CD1c-positive myeloid dendritic cell (primary cell): Measurements from ENCODE around the gene ALAS1.
"Not testable (repeated sequence)": the region's sequence is repeated elsewhere in the genome, so short reads cannot be mapped to it uniquely, and the experiment has no call there.

ENCODE experiments used
- DNase-seq: peaks from one replicate; pipeline ENCODE4 v3.0.0-alpha.2; 2016; ENCODE audit errors: extremely low spot score

Gene ALAS1

DNA sequence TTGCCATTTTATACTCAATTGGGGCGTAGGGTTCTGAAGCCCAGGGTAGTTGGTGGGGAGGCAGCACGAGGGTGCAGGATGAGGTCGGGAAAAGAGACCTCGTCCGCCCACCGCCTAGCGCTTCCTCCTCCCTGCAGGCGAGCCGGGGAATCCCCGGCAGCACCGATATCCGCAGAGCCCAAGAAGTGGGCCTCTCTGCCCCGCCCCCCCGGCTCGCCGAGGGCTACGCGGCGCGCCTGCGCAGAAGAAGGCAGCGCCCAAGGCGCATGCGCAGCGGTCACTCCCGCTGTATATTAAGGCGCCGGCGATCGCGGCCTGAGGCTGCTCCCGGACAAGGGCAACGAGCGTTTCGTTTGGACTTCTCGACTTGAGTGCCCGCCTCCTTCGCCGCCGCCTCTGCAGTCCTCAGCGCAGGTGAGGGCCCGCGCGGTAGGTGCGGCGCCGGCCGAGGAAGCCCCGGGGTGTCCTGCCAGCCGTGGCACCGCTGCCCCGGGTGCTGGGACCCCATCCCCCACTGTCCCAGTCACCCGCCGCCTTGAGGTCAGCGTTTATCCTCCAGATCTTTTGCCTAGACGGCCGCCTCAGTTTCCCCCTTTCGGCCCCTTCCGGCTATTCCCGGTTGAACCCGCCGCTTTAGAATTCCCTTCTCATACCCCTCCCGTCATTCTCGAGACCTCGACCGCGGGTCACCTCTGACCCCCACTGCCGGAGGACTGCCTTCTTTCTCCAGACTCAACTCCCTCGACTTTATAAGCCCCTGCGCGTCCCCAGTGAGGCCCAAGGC, at the start of gene ALAS1:
ALAS1 (plus strand) TSS at position 319 of the 784 bp plus-strand sequence. CDS start 1,082 bp downstream, outside the sequence.
- DNase-seq, result peak; percentile 98

- no peak for DNase-seq
Measured at GRCh38 chr3:52149021-52149420, 48.9 kb upstream of the ALAS1 start.

DNA sequence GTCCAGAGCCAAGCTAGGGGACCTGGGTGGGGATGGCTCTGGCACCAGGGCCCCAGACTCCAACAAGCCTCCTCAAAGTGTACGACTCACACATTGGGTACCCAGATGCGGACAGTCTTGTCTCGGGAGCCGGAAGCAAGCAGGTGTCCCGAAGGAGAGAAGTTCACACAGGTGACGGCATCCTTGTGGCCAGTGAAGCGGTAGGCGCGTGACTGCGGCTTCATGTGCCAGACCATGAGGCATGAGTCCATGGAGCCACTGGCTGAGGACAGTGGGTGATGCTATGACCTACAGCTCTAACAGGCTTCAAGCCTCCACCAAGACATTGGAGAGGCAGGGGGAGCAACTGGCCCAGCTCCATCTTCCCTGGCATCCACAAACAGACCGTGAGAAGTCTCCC, 48.2 kb upstream of the ALAS1 start:
- DNase-seq, result no peak

- DNase-seq, result no peak
Measured at GRCh38 chr3:52150357-52150756, 47.6 kb upstream of the ALAS1 start.

DNA sequence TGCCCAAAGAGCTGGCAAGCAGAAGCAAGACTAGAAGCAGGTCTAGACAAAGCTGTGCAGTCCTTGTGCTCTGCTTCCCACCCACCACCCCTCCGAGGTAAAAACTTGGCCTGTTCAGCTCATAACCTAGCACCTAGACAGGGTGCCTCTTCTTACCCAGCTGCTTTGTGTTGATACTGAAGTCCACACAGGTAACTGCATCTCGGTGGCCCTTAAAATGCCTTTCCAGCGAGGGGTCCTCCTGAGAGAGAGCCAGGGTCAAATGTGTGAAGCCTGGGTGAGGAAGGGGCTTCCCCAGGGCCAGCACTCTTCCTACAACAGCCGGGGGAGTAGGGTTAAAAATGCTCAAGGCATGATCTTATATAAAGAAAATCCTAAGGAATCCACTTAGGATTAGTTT, 47.1 kb upstream of the ALAS1 start:
- DNase-seq, result no peak

DNA sequence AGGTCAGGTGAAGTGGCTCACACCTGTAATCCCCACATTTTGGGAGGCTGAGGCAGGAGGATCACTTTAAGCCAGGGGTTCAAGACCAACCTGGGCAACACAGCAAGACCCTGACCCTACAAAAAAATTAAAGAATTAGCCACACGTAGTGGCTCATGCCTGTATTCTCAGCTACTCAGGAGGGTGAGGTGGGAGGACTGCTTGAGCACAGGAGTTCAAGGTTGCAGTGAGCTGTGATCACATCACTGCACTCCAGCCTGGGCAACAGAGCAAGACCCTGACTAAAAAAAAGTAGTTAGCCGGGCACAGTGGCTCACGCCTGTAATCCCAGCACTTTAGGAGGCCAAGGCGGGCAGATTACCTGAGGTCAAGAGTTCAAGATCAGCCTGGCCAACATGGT, 46.0 kb upstream of the ALAS1 start:
- DNase-seq, result not testable (repeated sequence)

DNA sequence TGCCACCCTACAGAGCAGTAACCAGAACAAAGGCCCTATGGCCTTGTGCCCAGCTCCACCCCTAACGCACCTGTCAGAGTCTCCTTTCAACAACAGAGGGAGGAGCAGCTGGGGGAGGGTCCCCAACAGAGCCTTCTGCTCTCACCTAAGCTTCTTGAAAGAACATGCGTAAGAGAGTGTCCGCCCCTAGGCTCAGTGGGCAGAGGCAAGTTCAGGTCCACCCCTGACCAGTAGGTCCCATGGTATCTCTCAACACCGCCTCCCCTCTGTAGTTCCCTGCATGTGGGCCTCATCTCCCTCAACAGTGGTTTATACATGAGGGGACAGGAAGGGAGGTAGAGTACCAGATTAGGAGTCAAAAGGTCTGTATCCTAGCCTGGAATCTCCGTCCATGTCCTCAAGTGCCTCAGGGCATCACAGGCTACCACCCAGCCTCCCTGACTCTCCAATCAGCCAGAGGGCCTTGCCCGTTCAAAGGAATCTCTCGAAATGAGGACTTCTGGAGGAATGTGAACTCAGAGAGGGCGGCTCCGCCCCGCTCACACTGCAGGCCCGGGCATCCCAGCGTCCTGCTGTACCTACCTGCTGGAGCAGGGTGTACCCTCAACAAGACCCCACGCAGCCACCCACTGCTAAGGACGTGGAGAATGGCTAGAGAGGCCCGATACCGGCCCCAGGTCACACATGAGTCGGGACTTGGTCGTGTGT, 44.4 kb upstream of the ALAS1 start:
- DNase-seq, result no peak

- peak; percentile 98 for DNase-seq
Measured at GRCh38 chr3:52154135-52155094, 43.5 kb upstream of the ALAS1 start, which contains the start of gene POC1A. Gene POC1A, minus strand, starts transcription at chr3:52154423. Its CDS starts 51 bp downstream, at chr3:52154372.

DNA sequence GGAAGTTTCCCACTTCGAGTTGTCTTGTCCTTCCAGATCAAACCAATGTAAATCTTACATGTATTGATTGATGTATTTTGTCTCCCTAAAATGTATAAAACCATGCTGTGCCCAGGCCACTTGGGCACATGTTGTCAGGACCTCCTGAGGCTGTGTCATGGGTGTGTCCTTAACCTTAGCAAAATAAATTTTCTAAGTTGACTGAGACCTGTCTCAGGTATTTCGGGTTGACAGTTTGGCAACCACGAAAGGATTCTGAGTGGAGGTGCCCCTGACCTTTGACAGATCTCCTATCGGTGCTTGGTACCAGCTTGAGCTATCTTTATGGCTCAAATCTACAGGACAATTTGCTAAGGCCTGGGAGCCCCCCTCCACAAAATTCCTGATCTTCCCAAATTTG, 42.0 kb upstream of the ALAS1 start:
- no peak for DNase-seq

GRCh38 chr3:52159503-52159902, 38.5 kb upstream of the ALAS1 start:
- no peak for DNase-seq

DNA sequence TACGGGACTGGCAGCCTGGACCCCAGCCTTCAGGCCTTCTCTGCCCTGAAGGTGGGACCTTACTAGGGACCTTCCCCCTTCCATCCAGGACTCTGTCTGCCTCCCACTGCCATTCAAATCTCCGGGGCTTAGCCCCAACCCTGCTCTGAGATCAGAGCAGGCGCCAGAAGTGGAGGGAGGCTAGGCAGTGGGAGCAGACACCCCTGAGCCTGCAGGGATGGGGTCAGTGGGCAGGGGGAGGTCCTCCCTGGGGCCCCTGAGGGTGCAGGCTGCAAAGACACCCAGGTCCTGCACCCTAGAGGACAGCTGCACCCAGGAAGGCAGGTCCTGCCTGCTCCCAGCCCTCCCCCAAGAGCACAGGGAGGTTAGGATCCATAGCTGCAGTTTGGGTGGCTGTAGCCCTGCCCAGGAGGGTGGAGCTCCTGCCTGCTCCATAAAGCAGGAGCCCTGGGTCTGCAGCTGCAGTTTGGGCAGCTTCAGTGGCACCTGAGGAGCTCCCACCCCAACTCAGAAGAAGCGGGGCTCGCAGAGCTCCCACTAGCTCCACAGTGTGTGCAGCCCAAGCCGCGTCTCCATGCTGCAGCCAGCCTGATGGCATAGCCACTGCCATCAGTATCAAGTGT, 35.6 kb upstream of the ALAS1 start:
- DNase-seq, result no peak

DNA sequence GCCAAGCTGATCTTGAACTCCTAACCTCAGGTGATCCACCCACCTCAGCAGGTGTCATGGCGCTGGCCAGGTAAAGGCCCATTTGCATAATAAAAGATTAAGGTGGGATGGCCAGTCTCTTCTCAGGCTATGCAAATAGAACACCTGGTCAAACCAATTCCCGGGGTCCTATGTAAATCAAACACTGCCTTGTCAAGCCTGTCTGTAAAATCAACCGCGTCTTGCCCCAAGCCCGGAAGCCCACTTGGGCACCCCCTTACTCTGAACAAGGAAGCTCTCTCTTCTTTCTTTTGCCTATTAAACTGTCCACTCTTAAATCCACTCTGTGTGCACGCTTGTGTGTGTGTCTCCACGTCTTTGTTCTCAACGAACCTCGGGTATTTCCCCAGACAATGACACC, 30.7 kb upstream of the ALAS1 start:
- DNase-seq, result no peak

DNA sequence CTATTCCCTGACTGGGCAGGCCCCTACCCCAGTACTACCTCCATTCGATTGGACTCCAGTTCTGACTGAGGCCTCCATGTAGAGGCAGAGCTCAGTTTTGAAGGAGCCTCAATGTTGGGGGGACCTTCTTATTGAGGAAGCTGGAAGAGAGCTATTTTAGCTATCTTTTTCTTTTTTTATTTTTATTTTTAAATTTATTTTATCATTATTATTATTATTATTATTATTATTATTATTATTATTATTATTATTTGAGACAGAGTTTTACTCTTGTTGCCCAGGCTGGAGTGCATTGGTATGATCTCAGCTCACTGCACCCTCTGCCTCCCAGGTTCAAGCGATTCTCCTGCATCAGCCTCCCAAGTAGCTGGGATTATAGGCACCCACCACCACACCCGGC, 27.7 kb upstream of the ALAS1 start:
- DNase-seq, result not testable (repeated sequence)

DNA sequence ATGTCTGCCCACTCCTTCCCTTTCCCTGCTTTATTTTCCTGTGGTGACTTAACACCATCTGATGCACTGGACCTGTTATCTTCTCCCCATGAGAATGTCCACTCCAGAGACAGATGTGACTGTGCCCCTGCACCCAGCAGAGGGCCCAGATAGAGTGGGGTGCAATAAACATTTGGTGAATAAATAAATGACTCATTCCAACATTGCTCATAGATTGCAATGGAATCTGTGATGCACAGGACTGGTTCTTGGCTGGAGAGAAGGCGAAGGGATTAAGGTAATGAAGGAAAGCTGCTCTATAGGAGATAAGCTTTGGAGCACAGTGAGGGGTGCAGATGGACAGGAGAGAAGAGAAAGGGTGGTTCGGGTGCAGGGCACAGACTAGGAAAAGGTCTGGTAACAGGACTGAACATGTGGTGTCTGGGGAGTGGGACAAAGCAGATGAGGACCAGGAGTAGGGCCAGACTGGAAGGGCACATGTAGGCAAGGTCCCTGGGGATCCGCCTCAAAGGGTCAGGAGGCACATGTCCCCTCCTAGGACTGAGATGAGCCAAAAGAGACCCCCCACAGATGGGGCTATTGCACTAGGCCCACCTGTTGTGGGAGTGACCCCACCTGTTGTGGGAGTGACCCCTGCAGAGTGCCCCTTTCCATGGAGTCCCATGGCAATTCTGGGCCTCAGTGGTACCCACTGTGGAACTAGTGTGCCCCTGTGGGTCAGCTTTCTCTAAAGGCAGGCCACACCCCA, 26.3 kb upstream of the ALAS1 start:
- DNase-seq, result no peak

DNA sequence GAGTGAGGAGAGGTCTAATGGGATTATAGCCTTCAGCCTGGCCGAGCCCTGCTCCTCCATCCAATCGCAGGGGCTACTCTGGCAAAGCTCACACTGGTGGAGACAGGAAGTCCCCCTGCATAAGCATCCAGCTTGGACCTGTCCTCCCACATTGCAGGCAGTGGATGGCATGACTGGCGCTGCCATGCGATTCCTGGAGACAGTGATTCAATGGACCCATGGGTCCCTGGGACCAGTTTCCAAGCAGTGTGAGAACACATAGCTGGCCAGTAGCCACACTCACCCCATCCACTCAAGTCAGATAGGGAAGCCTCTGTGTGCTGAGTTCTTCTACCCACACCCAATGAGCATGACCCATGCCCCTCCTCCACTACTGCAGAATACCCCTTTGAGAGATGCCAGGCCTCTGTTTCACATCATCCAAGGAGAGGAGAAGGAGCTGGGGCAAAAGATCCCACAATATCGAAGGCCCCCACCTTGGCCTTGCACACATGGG, 25.6 kb upstream of the ALAS1 start:
- DNase-seq, result no peak

- no peak for DNase-seq
Measured at GRCh38 chr3:52173101-52173500, 24.9 kb upstream of the ALAS1 start.

DNA sequence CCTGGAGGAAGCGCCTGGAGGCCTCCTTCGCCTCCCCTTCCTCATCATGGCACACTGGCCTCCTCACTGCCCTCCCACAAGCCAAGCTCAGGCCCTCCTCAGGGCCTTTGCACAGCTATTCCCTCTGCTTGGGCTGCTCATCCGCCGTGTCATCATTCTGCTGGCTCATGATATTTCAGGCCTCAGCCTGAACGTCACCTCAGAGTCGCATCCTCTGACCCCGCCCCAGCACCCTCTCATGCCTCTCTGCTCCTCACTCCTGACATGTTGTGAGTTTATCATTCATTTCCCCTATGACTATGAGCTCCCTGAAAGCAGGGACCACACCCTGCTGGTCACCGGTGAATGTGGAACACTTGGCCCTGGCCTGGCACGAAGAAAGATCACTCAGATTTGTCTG, 23.1 kb upstream of the ALAS1 start:
- DNase-seq, result peak; percentile 66

DNA sequence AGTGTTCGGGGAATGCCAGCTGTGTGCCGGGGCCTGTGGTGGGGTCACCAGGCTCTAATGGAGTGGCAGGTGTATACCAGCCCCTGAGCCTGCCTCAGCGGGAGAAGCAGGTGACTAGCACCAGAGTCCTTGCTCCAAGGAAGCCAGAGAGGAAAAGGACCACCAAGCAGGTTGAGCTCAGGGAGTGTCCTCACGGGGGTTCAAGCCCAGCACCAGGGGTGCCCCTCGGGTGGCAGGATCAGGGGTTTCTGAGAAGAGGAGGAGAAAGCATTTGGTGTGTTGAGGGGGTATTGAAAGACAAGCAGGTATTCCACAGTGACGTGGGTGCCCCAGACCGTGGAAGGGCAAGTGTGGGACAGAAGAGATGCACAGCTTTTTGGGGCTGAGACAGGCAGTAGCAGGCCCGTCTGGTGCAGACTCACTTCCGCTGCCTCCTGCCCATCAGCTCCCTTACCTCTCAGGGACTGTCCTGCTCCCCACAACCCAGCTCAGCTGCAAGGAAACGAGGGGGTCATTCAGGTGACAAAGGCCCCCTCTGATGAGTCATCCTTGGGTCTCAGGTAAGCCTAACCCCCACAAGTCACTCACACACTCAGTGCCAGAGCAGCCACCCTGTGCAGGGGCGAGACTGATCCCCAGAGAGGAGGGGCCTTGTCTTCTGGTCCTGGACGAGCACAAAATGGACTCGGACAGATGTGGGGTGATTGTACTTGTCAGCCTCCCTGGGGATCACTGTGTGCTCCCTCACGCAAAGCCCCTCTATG, 22.4 kb upstream of the ALAS1 start:
- DNase-seq, result no peak

DNA sequence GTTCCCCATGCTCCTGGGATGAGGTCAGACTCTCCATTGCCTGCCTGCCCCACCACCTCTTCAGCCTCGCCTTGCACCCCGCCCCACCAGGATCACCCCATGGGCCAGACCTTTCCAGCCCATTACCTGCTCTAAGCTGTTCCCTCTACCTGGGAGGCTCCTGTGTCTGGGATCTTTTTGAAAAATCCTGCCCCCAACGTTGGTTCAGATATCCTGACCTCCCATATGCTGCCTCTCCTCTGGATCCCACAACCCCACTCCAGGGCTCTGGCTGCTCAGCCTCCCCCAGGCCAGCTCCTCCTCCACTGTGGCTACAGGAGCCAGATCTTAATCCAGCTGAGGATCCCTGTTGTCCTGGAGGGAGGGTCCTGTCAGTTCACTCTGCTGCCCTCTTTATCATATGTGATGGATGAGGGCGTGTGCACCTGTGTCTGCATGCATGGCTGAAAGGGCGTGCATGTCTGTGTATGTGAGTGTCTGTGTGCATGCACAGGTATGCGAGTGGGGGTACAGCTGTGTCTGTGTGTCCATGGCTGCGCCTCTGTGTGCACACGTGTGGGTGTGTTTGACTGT, 21.7 kb upstream of the ALAS1 start:
- DNase-seq, result no peak
